ENCODE measurements around the gene GOPC. TPM values are rescaled to one million over a fixed set of nuclear protein-coding genes. Genes with fewer than 3 reads are reported as not detected.
A peak's percentile ranks its signal among the peaks of the same experiment; 100 is the strongest.

Gene GOPC
- total and polyA plus RNA-seq, 2 of the 4 experiments (the other 2 are of a cell fraction): 23.4 to 23.8 TPM

DNA sequence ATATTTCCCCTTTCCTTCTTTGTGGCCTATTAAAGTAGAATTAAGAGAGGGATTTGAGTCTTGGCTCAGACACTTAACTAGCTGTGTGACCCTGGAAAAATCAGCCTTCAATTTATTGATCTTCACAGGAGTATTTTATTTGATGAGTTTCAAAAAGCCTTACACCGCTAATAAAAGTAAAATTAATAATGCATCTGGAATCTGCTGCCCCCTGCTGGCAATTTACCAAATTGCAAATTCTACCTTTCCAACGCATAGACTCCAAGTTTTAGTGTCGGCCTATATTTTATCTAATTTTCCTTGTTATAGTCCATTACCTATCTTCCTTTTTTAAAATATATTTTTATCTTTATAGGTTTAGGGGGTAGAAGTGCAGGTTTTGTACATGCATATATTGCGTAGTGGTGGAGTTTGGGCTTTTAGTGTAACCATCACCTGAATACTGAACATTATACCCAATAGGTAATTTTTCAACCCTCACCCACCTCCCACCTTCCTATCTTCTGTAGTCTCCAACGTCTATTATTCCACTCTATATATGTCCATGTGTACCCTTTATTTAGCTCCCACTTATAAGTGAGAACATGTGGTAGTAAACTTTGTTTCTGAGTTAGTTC lies 46.3 kb downstream of the GOPC start:
- CTCF ChIA-PET: interaction anchor here (0.7 to 2.2 kb wide), 4 partner anchors 69 to 106 kb away, joined by 3 to 17 read pairs (median 5); no protein-coding TSS in a partner anchor
- dilution Hi-C loops (cut with HindIII; ENCODE audit: low sequenced_read_pairs, unreplicated experiment): no loop called here

More for the DNA sequence above, 46.3 kb downstream of the GOPC start:
- Histone ChIP-seq H2AK9ac (replicated peaks; ENCODE audit: low read depth, low read length, poor library complexity) (no peak overlapping the region), H3K4me1 (ENCODE audit: control insufficient read depth, insufficient read depth, low read length) (peaks cover 2% of the 10 kb centered on the region; the same call in 1 of the 2 replicates), H3K27me3 (ENCODE audit: control insufficient read depth, insufficient read depth, low read length) (no peaks in the 10 kb centered on the region), H2BK120ac (ENCODE audit: low read depth, low read length) (no peak overlapping the region), H2BK15ac (ENCODE audit: low read depth, low read length) (no peak overlapping the region), H3K4ac (ENCODE audit: low read depth, low read length) (no peak overlapping the region), H3K27ac (ENCODE audit: insufficient read depth, low read length) (no peak overlapping the region), H2AK5ac (ENCODE audit: low read depth, low read length) (no peak overlapping the region), H4K91ac (ENCODE audit: insufficient read depth, low read depth, low read length) (no peak overlapping the region), H2BK5ac (ENCODE audit: low read depth, low read length, poor library complexity, severe bottlenecking) (no peak overlapping the region), H2BK20ac (ENCODE audit: low read depth, low read length) (no peak overlapping the region), H3K9ac (ENCODE audit: low read depth, low read length) (no peak overlapping the region), H3K56ac (ENCODE audit: extremely low read depth, insufficient read depth, low read length) (no peak overlapping the region), H3K9me3 (ENCODE audit: control insufficient read depth, insufficient read depth, low read length) (no peaks in the 10 kb centered on the region), H4K20me1 (ENCODE audit: insufficient read depth, low read length) (no peaks in the 10 kb centered on the region), H4K5ac (ENCODE audit: low read depth, low read length) (no peak overlapping the region), H3K4me2 (ENCODE audit: low read depth, low read length) (no peak overlapping the region), H3K14ac (replicated peaks; ENCODE audit: low read depth, low read length) (no peak overlapping the region), H3K23ac (ENCODE audit: low read depth, low read length) (no peak overlapping the region), H2AFZ (replicated peaks; ENCODE audit: low read length, poor library complexity) (no peak overlapping the region), H3K36me3 (ENCODE audit: control insufficient read depth, insufficient read depth, low read length) (peaks cover 4% of the 10 kb centered on the region), H3K4me3 (ENCODE audit: insufficient read depth, low read depth, low read length) (no peak overlapping the region), H4K8ac (ENCODE audit: low read depth in 2 of 2, low read length in 2 of 2) (no peak overlapping the region), H3K9me1 (ENCODE audit: insufficient read depth, low read length) (peaks cover 3% of the 10 kb centered on the region; the same call in 1 of the 2 replicates), H3K18ac (ENCODE audit: low read depth, low read length) (no peak overlapping the region), H3K79me1 (ENCODE audit: low read depth in 1 of 2, low read length in 2 of 2) (peaks cover 0 to under 1% of the 10 kb centered on the region in 2 experiments; a peak in 2 of 4 replicates)
- in situ Hi-C loops (cut with MboI; ENCODE audit: low sequenced_read_pairs) (no loop called here), intact Hi-C loops (cut with micrococcal nuclease) (loop anchor here (1.0 to 5.0 kb wide), 4 partner anchors 73 to 209 kb away; partner anchors contain the start of gene DCBLD1)
- TF ChIP-seq RAD21 (IDR thresholded peaks at IDR 0.05; ENCODE audit: low read length) (peak; percentile 75), RFX5 (IDR thresholded peaks at IDR 0.05; ENCODE audit: low read depth, low read length) (no peak), MAFK (IDR thresholded peaks at IDR 0.05; ENCODE audit: low read depth, low read length) (no peak), CHD1 (IDR thresholded peaks at IDR 0.05; ENCODE audit: low read depth, low read length) (no peak), FOS (IDR thresholded peaks at IDR 0.05; ENCODE audit: low read depth, low read length) (no peak), MAZ (IDR thresholded peaks at IDR 0.05; ENCODE audit: borderline replicate concordance, low read depth, low read length) (no peak), NFE2L2 (IDR thresholded peaks at IDR 0.05; ENCODE audit: low read depth, low read length) (no peak), POLR2A (IDR thresholded peaks at IDR 0.05; ENCODE audit: low read depth, low read length) (no peak), BHLHE40 (IDR thresholded peaks at IDR 0.05; ENCODE audit: low read depth, low read length) (no peak), MXI1 (IDR thresholded peaks at IDR 0.05; ENCODE audit: borderline replicate concordance, low read depth, low read length) (no peak), RCOR1 (IDR thresholded peaks at IDR 0.05; ENCODE audit: insufficient replicate concordance, low read length) (no peak), CEBPB (IDR thresholded peaks at IDR 0.05; ENCODE audit: low read depth, low read length) (no peak), SMC3 (IDR thresholded peaks at IDR 0.05; ENCODE audit: low read depth, low read length) (peak; percentile 86)
- TF ChIP-seq, protein P1, sequence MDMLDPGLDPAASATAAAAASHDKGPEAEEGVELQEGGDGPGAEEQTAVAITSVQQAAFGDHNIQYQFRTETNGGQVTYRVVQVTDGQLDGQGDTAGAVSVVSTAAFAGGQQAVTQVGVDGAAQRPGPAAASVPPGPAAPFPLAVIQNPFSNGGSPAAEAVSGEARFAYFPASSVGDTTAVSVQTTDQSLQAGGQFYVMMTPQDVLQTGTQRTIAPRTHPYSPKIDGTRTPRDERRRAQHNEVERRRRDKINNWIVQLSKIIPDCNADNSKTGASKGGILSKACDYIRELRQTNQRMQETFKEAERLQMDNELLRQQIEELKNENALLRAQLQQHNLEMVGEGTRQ (IDR thresholded peaks at IDR 0.05; ENCODE audit: low read depth, low read length): no peak
- TF ChIP-seq, protein P2, sequence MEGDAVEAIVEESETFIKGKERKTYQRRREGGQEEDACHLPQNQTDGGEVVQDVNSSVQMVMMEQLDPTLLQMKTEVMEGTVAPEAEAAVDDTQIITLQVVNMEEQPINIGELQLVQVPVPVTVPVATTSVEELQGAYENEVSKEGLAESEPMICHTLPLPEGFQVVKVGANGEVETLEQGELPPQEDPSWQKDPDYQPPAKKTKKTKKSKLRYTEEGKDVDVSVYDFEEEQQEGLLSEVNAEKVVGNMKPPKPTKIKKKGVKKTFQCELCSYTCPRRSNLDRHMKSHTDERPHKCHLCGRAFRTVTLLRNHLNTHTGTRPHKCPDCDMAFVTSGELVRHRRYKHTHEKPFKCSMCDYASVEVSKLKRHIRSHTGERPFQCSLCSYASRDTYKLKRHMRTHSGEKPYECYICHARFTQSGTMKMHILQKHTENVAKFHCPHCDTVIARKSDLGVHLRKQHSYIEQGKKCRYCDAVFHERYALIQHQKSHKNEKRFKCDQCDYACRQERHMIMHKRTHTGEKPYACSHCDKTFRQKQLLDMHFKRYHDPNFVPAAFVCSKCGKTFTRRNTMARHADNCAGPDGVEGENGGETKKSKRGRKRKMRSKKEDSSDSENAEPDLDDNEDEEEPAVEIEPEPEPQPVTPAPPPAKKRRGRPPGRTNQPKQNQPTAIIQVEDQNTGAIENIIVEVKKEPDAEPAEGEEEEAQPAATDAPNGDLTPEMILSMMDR (conservative IDR thresholded peaks at IDR 0.05; ENCODE audit: low read depth, low read length): peak; percentile 82
- TF ChIP-seq, protein P3, sequence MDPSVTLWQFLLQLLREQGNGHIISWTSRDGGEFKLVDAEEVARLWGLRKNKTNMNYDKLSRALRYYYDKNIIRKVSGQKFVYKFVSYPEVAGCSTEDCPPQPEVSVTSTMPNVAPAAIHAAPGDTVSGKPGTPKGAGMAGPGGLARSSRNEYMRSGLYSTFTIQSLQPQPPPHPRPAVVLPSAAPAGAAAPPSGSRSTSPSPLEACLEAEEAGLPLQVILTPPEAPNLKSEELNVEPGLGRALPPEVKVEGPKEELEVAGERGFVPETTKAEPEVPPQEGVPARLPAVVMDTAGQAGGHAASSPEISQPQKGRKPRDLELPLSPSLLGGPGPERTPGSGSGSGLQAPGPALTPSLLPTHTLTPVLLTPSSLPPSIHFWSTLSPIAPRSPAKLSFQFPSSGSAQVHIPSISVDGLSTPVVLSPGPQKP (IDR thresholded peaks at IDR 0.05; ENCODE audit: borderline replicate concordance, low read depth, low read length): no peak
- POLR2A ChIA-PET (ENCODE audit: unreplicated experiment): no interaction called here
- peak; percentile 31 for DNase-seq
- no CpG with 5 or more reads among the region's 5 CpGs for WGBS, 2 experiments (ENCODE audit: extremely low coverage in 2 of 2, insufficient read length in 1 of 2)
- peak; percentile 59 for ATAC-seq (ENCODE audit: low read depth)
- BruUV-seq (replicated peaks): no TSS peak
